IPS-20b (cell line): ENCODE results near the gene MYL11.
A peak's percentile ranks its signal among the peaks of the same experiment; 100 is the strongest.

Source experiments
- H3K27ac ChIP-seq: one replicate; pipeline ENCODE4 v1.5.1; 2013; ENCODE audit warnings: low read length
- H3K27me3 ChIP-seq: 2 replicates; pipeline ENCODE4 v1.6.1; 2013; ENCODE audit warnings: mild to moderate bottlenecking, low read length, inconsistent platforms; ENCODE audit not compliant: insufficient read depth
- H3K36me3 ChIP-seq: 2 replicates; pipeline ENCODE4 v1.6.1; 2013; ENCODE audit warnings: low read depth, mild to moderate bottlenecking, inconsistent platforms, low read length, moderate library complexity; ENCODE audit not compliant: insufficient read depth
- H3K4me1 ChIP-seq: 2 replicates; pipeline ENCODE4 v1.6.1; 2013; ENCODE audit warnings: mild to moderate bottlenecking, control low read depth, inconsistent platforms, low read length, moderate library complexity; ENCODE audit not compliant: insufficient read depth
- H3K4me3 ChIP-seq: 2 replicates; pipeline ENCODE4 v1.5.1; 2013; ENCODE audit warnings: mild to moderate bottlenecking, low read length, inconsistent platforms
- H3K9ac ChIP-seq: 2 replicates; pipeline ENCODE4 v1.6.1; 2013; ENCODE audit warnings: low read depth, mild to moderate bottlenecking, inconsistent platforms, low read length, moderate library complexity
- H3K9me3 ChIP-seq: 2 replicates; pipeline ENCODE4 v1.6.1; 2013; ENCODE audit warnings: mild to moderate bottlenecking, low read depth, low read length, inconsistent platforms; ENCODE audit not compliant: insufficient read depth

Gene MYL11

DNA sequence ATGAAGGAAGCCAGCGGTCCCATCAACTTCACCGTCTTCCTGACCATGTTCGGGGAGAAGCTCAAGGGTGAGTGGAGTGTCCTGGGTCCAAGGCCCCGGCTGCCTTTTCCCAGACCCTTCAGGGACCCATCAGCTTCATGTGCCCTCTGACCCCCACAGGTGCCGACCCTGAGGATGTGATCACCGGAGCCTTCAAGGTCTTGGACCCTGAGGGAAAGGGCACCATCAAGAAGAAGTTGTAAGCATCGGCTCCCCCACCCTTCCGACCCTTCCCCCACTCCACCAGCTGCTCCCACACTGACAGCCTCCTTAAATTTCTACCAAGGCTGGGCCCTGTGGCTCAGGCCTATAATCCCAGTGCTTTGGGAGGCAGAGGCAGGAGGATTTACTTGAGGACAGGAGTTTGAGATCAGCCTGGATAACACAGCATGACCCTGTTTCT lies 1.9 kb downstream of the MYL11 start:
- Histone ChIP-seq H3K4me1 (peaks cover 6% of the 10 kb centered on the region), H3K4me3 (no peak overlapping the region), H3K36me3 (0 out of 2 replicates have a peak, but pooled peaks cover 4% of the 10 kb centered on the region), H3K9ac (peak overlapping the region; percentile 95; the same call in 1 of the 2 replicates), H3K27me3 (no peaks in the 10 kb centered on the region), H3K27ac (no peak overlapping the region), H3K9me3 (no peaks in the 10 kb centered on the region)

- no peaks in the 10 kb centered on the region for H3K27me3 ChIP-seq
- H3K36me3 ChIP-seq = 0 out of 2 replicates have a peak, but pooled peaks cover 4% of the 10 kb centered on the region
- H3K4me3 ChIP-seq = peak overlapping the region; percentile 84
- H3K9me3 ChIP-seq = no peaks in the 10 kb centered on the region
- H3K27ac ChIP-seq = peak overlapping the region; percentile 86
- H3K4me1 ChIP-seq = peaks cover 6% of the 10 kb centered on the region
- peak overlapping the region; percentile 95; the same call in 1 of the 2 replicates for H3K9ac ChIP-seq
These were observed 2.6 kb downstream of the MYL11 start for GRCh38 chr16:30377050-30377811.

DNA sequence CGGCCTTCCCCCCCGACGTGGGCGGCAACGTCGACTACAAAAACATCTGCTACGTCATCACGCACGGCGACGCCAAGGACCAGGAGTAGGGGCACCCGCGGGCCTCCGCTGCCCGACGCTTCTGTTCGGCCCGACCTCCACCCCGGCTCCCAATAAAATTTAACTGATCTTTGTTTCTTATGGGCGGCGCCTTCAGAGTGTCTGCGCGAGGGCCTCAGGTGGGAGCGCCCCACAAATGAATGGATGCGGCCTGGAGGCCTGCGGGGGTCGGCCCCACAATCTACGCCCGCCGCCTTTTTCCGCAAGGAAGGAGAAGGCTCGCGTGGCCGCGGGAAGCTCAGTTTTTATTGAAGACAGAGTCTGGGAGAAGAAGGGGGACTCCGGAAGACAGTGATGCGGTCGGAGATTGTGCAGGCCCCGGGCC lies 3.2 kb downstream of the MYL11 start:
- H3K4me1 ChIP-seq = peaks cover 6% of the 10 kb centered on the region
- H3K9ac ChIP-seq = peak overlapping the region; percentile 95; the same call in 1 of the 2 replicates
- H3K27ac ChIP-seq = peak overlapping the region; percentile 100
- H3K27me3 ChIP-seq = no peaks in the 10 kb centered on the region
- no peaks in the 10 kb centered on the region for H3K9me3 ChIP-seq
- 0 out of 2 replicates have a peak, but pooled peaks cover 4% of the 10 kb centered on the region for H3K36me3 ChIP-seq
- peak overlapping the region; percentile 84; the same call in 1 of the 2 replicates for H3K4me3 ChIP-seq

DNA sequence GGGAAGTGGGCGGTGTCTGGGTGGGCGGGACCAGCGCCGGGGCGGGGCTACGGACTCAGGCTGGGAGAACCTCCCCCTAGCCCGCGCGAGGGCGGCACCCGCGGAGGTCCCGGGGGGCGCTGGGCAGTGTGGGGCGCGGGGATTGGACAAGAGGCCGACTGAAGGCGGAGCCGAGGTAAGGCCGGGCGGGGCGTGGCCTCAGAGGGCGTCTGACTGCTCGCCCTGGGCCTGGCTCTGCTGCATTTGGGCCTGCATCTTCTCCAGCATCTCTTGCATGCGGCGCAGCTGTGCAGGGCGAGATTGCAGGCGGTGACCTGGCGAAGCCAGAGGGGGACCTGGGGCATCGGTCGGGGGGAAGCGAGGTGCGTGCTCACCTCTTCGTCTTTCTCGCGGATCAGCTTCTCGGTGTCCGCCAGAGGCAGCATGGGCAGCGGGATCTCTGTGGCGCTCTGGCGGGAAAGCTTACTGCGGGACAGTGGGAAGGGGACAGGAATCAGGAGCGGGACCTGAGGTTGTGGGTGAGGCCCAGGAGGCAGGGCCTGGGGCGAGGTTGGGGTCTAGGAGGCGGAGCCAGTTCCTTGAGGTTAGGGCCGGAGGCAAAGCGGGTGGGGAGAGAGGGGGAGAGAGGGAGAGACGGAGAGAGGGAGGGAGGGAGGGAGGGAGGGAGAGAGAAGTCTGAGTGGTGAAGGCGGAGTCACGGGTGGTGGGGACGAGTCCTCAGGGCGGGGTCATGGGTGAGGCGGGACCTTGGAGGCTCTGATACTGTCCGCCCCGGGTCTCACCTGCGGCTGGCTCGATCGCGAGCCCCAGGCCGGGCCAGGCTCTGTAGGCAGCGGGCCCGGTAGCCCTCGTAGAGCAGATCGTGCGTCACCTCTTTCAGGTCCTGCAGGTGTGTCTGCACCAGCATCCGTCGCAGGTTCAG lies 3.9 kb downstream of the MYL11 start:
- Histone ChIP-seq H3K4me3 (peak overlapping the region; percentile 98), H3K27me3 (no peaks in the 10 kb centered on the region), H3K27ac (peak overlapping the region; percentile 100), H3K4me1 (peaks cover 6% of the 10 kb centered on the region), H3K9ac (peak overlapping the region; percentile 98), H3K36me3 (0 out of 2 replicates have a peak, but pooled peaks cover 4% of the 10 kb centered on the region), H3K9me3 (no peaks in the 10 kb centered on the region)

DNA sequence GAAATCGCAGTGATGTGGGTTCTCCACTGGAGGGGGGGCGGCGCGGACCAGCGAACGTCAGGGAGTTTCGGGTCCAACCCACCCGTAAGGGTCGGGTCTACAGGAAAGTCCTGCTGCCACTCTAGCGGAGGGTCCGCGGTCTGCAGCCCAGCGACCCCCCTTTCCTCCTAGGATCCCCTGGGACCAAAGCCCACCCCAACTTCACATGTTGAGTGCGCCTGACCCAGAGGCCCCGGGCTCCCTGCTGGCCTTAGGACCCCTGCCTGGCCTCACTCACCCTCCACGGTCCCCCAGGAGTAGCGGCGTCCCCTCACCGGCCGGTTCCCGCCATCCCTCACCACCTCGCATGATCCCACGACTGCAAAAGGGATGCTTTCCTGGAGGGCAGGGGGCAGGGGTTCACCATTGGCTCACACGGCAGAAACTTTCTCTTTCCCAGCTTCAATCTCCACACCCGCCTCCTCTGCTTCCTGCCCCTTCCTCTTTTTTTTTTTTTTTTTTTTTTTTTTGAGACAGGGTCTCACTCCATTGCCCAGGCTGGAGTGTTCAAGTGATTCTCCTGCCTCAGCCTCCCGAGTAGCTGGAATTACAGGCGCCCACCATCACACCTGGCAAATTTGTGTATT lies 4.7 kb downstream of the MYL11 start:
- no peaks in the 10 kb centered on the region for H3K9me3 ChIP-seq
- peak overlapping the region; percentile 98 for H3K4me3 ChIP-seq
- peaks cover 6% of the 10 kb centered on the region for H3K4me1 ChIP-seq
- peak overlapping the region; percentile 75; the same call in 1 of the 2 replicates for H3K9ac ChIP-seq
- H3K36me3 ChIP-seq = 0 out of 2 replicates have a peak, but pooled peaks cover 4% of the 10 kb centered on the region
- no peak overlapping the region for H3K27ac ChIP-seq
- no peaks in the 10 kb centered on the region for H3K27me3 ChIP-seq

DNA sequence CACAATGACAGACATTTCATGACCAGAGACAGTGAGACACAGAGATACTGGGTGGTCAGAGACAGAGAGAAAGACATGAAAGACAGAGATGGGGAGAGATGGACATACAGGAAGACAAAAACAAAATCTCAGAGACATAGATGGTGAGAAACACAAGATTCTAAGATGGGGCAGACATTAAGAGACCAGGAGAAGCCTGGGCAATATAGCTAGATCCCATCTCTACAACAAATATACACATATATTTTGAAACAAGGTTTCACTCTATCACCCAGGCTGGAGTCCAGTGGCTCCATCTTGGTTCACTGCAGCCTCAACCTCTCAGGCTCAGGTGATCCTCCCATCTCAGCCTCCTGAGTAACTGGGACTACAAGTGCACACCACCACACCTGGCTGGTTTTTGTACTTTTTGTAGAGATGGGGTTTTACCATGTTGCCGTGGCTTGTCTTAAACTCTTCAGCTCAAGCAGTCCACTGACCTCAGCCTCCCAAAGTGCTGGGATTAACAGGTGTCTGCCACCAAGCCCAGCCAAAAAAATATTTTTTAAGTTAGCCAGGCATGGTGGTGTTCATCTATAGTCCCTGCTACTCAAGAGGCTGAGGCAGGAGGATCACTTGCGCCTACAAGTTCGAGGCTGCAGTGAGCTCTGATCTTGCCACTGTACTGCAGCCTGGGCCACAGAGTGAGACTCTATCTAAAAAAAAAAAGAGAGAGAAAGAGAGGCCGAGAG lies 5.6 kb downstream of the MYL11 start:
- Histone ChIP-seq H3K9ac (no peak overlapping the region), H3K36me3 (0 out of 2 replicates have a peak, but pooled peaks cover 4% of the 10 kb centered on the region), H3K4me3 (no peak overlapping the region), H3K27ac (no peak overlapping the region), H3K9me3 (no peaks in the 10 kb centered on the region), H3K4me1 (peaks cover 6% of the 10 kb centered on the region), H3K27me3 (no peaks in the 10 kb centered on the region)

DNA sequence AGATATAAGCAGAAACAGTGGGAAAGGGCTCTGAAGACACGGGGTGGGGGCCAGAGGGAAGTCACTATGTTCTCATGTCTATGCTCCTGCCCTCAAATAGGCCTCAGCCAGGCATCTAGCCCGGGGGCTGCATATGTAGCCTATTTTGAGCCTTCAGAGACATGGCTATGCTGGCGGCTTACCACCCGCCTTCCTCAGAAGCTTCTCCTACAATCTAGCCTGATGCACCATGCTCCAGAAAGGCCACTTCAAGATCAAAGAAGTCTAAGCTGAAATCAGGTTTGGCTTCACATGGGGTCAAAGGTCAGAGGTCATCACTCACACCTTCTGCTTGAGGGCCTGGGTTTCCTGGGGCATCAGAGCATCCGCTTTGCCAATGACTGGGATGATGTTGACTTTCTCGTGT lies 6.2 kb downstream of the MYL11 start:
- H3K4me3 ChIP-seq = no peak overlapping the region
- no peaks in the 10 kb centered on the region for H3K9me3 ChIP-seq
- peaks cover 6% of the 10 kb centered on the region for H3K4me1 ChIP-seq
- H3K27ac ChIP-seq = no peak overlapping the region
- no peak overlapping the region for H3K9ac ChIP-seq
- H3K27me3 ChIP-seq = no peaks in the 10 kb centered on the region
- 0 out of 2 replicates have a peak, but pooled peaks cover 4% of the 10 kb centered on the region for H3K36me3 ChIP-seq

DNA sequence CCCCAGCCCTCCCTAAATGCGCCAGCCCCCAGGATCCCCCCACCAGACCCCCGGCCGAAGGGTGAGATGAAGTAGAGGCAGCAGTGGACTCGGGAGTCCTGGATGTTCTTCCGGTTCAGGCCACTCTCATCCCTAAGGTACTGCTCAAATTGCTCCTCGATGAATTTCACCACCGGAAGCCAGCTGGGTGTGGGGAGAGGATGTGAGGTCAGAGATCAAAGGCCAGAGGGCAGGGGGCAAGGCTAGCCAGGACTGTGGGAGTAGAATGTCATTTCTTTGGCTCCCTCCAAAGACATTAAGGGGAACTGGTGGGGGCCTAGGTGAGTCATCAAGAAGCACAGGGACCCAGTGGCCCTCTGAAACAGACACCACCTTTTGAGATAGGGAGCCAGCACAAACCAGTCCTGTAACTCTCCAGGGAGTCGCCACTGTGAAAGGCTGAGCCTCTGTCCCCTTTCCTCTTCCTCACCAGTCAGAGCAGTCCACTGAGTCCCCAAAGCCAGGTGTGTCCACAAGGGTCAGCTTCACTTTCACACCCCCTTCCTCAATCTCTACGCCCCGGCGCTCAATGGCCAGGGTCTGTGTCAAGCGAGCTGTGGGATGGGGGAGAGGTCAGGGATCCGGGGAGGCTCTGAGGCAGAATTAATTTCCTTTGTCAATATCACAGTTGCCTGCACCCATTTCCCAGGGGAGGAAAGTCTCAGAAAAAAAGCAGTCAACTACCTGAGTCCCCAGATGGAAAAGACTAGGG lies 6.9 kb downstream of the MYL11 start:
- H3K27ac ChIP-seq = no peak overlapping the region
- H3K4me3 ChIP-seq = no peak overlapping the region
- H3K9me3 ChIP-seq = no peaks in the 10 kb centered on the region
- no peak overlapping the region for H3K9ac ChIP-seq
- no peaks in the 10 kb centered on the region for H3K27me3 ChIP-seq
- 0 out of 2 replicates have a peak, but pooled peaks cover 4% of the 10 kb centered on the region for H3K36me3 ChIP-seq
- peaks cover 6% of the 10 kb centered on the region for H3K4me1 ChIP-seq

DNA sequence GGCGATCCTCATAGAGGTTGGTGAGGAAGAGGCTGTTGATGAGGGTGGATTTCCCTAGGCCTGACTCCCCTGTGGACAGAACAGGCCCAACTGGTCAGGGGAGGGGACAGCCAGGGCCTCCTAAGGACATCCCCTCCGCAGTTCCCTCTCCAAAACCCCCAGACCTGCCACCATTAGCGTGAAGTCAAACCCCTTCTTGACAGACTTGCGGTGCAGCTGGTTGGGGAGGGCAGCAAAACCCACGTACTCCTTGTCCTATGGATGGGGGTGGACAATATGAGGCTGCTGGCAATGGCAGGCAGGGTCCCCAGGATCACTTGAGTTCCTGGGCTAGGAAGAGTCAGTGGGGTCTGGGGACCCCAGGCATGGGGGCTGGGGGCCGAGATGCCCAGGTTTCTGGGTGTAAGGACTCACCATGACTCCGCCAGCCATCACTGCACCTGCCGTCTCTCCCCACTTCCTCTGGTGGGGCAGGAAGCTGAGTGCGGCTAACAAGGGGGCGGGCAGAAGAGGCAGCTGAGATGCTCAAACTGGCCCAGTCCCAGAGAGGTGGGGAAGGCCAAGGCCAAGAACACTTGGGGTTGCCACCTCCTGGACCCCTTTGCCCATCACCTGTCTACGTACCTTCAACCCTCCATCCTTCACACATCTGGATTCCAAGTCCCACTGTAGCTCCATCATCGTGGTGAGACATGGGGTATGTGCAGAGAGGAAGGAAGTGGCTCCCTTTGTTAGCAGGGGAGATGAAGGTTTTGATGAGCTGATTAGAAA lies 7.7 kb downstream of the MYL11 start, which contains the start of gene SEPTIN1:
TSS of gene SEPTIN1 (minus strand) at position 451 of the 771 bp plus-strand sequence. CDS start at position 432, 19 bp downstream.
- Histone ChIP-seq H3K4me1 (peaks cover 2% of the 10 kb centered on the region), H3K27me3 (no peaks in the 10 kb centered on the region), H3K9ac (no peak within 1 kb of the TSS), H3K36me3 (0 out of 2 replicates have a peak, but pooled peaks cover 4% of the 10 kb centered on the region), H3K27ac (no peak within 1 kb of the TSS), H3K4me3 (no peak within 1 kb of the TSS), H3K9me3 (no peaks in the 10 kb centered on the region)

GRCh38 chr16:30383521-30383920 lies 8.9 kb downstream of the MYL11 start:
- Histone ChIP-seq H3K27me3 (no peaks in the 10 kb centered on the region), H3K27ac (no peak overlapping the region), H3K4me1 (no peaks in the 10 kb centered on the region), H3K36me3 (0 out of 2 replicates have a peak, but pooled peaks cover 4% of the 10 kb centered on the region), H3K4me3 (no peak overlapping the region), H3K9me3 (no peaks in the 10 kb centered on the region), H3K9ac (no peak overlapping the region)
